HCT116 (cell line): Measurements from ENCODE around the gene LRAT. TPM values are rescaled to one million over a fixed set of nuclear protein-coding genes. Genes with fewer than 3 reads are reported as not detected.

Source experiments
- ATAC-seq: fragments of 200-7000 bp; cut with Tn5 transposase; 2 replicates; pipeline ENCODE4 v1.9.1; 2020; ENCODE audit warnings: mild to moderate bottlenecking, moderate library complexity
- BruUV-seq: library from RNA; stranded (reverse); fragments of 400-500 nt; replicated peaks from 2 replicates; lab custom pipeline; 2021; lab: Mats Ljungman, UMichigan
- CTCF ChIA-PET: fragments of 300-600 bp; sonication (Branson Sonifier 250); formaldehyde crosslinking; loops from one replicate; lab custom pipeline; 2021; ENCODE audit warnings: antibody characterized with exemption; lab: Charles Lee
- POLR2A ChIA-PET: fragments of 300-600, 350-600 bp; sonication (Branson Sonifier 250); formaldehyde crosslinking; loops from one replicate; lab custom pipeline; 2021; ENCODE audit warnings: antibody characterized with exemption; lab: Charles Lee
- RAD21 ChIA-PET, 2 experiments: fragments of 300-600 bp; sonication (Branson Sonifier 250); formaldehyde crosslinking; loops; one replicate each; lab custom pipeline; 2023; ENCODE audit warnings: low total read pairs in 2 of 2; ENCODE audit not compliant: uncharacterized antibody in 2 of 2, unreplicated experiment in 2 of 2, low non-redundant PET in 1 of 2; lab: Charles Lee
- DNase-seq: peaks from one replicate; pipeline ENCODE4 v3.0.0-alpha.2; 2010; ENCODE audit warnings: low read depth, low spot score
- H2AFZ ChIP-seq: fragments of 200-600 bp; shearing (Covaris generic), sonication (generic); 2 replicates; pipeline ENCODE4 v1.6.1; 2017; ENCODE audit warnings: low read depth, mixed run types, mixed read lengths, antibody characterized with exemption, low read length; ENCODE audit not compliant: poor library complexity, severe bottlenecking
- H3K27ac ChIP-seq: 2 replicates; pipeline ENCODE4 v1.5.1; 2012; ENCODE audit warnings: low read depth, low read length
- H3K27me3 ChIP-seq: fragments of 200-600 bp; sonication (generic); 2 replicates; pipeline ENCODE4 v1.6.1; 2016; ENCODE audit warnings: mixed run types, low read length, mixed read lengths; ENCODE audit not compliant: insufficient read depth
- H3K36me3 ChIP-seq, 2 experiments: fragments of 200-500 bp in 1 of 2; fragments of 200-600 bp in 1 of 2; sonication (Bioruptor generic) in 1 of 2; sonication (generic) in 1 of 2; 2 replicates each; pipeline versions ENCODE4 v1.5.1 to v1.6.1; 2014 to 2016; ENCODE audit warnings: low read length in 2 of 2, inconsistent platforms in 1 of 2, mixed read lengths in 1 of 2, mixed run types in 1 of 2; ENCODE audit not compliant: insufficient read depth in 2 of 2, control insufficient read depth in 1 of 2
- H3K4me1 ChIP-seq, 2 experiments: fragments of 200-600 bp in 1 of 2; sonication (generic) in 1 of 2; 2 replicates each; pipeline versions ENCODE4 v1.5.1 to v1.6.1; 2012 to 2017; ENCODE audit warnings: low read length in 2 of 2, inconsistent platforms in 1 of 2, mild to moderate bottlenecking in 1 of 2, mixed read lengths in 1 of 2, mixed run types in 1 of 2, moderate library complexity in 1 of 2; ENCODE audit not compliant: insufficient read depth in 2 of 2, control insufficient read depth in 1 of 2
- H3K4me2 ChIP-seq: fragments of 200-600 bp; sonication (generic); 2 replicates; pipeline ENCODE4 v1.6.1; 2017; ENCODE audit warnings: mixed run types, low read length, mixed read lengths
- H3K4me3 ChIP-seq, 2 experiments: fragments of 200-600 bp in 1 of 2; sonication (generic) in 1 of 2; replicated peaks in 1 of 2; 2 replicates each; pipeline ENCODE4 v1.5.1; 2011 to 2016; ENCODE audit warnings: low read length in 2 of 2, control low read depth in 1 of 2, low read depth in 1 of 2, mild to moderate bottlenecking in 1 of 2, mixed read lengths in 1 of 2, mixed run types in 1 of 2
- H3K79me2 ChIP-seq: fragments of 200-600 bp; sonication (generic); 2 replicates; pipeline ENCODE4 v1.6.1; 2017; ENCODE audit warnings: mild to moderate bottlenecking, mixed run types, low read length, moderate library complexity, mixed read lengths; ENCODE audit not compliant: insufficient read depth
- H3K9ac ChIP-seq: fragments of 200-600 bp; sonication (generic); 2 replicates; pipeline ENCODE4 v1.6.1; 2016; ENCODE audit warnings: low read length, mixed read lengths
- H3K9me2 ChIP-seq: fragments of 200-600 bp; sonication (generic), shearing (Covaris generic); 2 replicates; pipeline ENCODE4 v1.6.1; 2017; ENCODE audit warnings: mixed run types, mild to moderate bottlenecking, moderate library complexity; ENCODE audit not compliant: insufficient read depth
- H3K9me3 ChIP-seq, 2 experiments: fragments of 200-500 bp in 1 of 2; fragments of 200-600 bp in 1 of 2; sonication (Bioruptor generic) in 1 of 2; sonication (generic) in 1 of 2; 2 replicates each; pipeline ENCODE4 v1.6.1; 2014 to 2017; ENCODE audit warnings: low read length in 2 of 2, mixed read lengths in 2 of 2, inconsistent platforms in 1 of 2, low read depth in 1 of 2, mild to moderate bottlenecking in 1 of 2, mixed run types in 1 of 2, moderate library complexity in 1 of 2; ENCODE audit not compliant: control insufficient read depth in 1 of 2, insufficient read depth in 1 of 2
- H4K20me1 ChIP-seq: fragments of 200-600 bp; sonication (generic), shearing (Covaris generic); 2 replicates; pipeline ENCODE4 v1.6.1; 2017; ENCODE audit warnings: mixed run types, mild to moderate bottlenecking, moderate library complexity; ENCODE audit not compliant: insufficient read depth
- CEBPB ChIP-seq: IDR thresholded peaks from 2 replicates; pipeline ENCODE4 v1.6.1; 2012; ENCODE audit warnings: low read depth
- EGR1 ChIP-seq: IDR thresholded peaks from 2 replicates; pipeline ENCODE4 v1.6.1; 2012; ENCODE audit warnings: low read depth
- ELF1 ChIP-seq: IDR thresholded peaks from 2 replicates; pipeline ENCODE4 v1.6.1; 2012; ENCODE audit warnings: low read depth, borderline replicate concordance
- EZH2phosphoT487 ChIP-seq: fragments of 200-600 bp; IDR thresholded peaks from 2 replicates; pipeline ENCODE4 v1.6.1; 2018; ENCODE audit warnings: antibody characterized with exemption, borderline replicate concordance
- JUND ChIP-seq: IDR thresholded peaks from 2 replicates; pipeline ENCODE4 v1.6.1; 2012
- POLR2AphosphoS5 ChIP-seq: IDR thresholded peaks from 2 replicates; pipeline ENCODE4 v1.6.1; 2011; ENCODE audit warnings: mild to moderate bottlenecking, low read depth, low read length, moderate library complexity
- RAD21 ChIP-seq: IDR thresholded peaks from 2 replicates; pipeline ENCODE4 v1.6.1; 2012; ENCODE audit warnings: low read depth, mild to moderate bottlenecking
- SP1 ChIP-seq: IDR thresholded peaks from 2 replicates; pipeline ENCODE4 v1.6.1; 2012; ENCODE audit warnings: low read depth
- SRF ChIP-seq: IDR thresholded peaks from 2 replicates; pipeline ENCODE4 v1.6.1; 2012; ENCODE audit warnings: low read depth
- TCF7L2 ChIP-seq: IDR thresholded peaks from 2 replicates; pipeline ENCODE4 v1.7.0; 2011; ENCODE audit warnings: borderline replicate concordance, inconsistent platforms; ENCODE audit not compliant: insufficient read depth, insufficient read length; ENCODE audit errors: extremely low read depth
- ZFX ChIP-seq: fragments of 450-650 bp; IDR thresholded peaks from 2 replicates; pipeline ENCODE4 v1.6.1; 2017
- ZNF274 ChIP-seq: fragments of 200-500 bp; sonication (Bioruptor generic); IDR thresholded peaks from 2 replicates; pipeline ENCODE4 v1.6.1; 2014; ENCODE audit warnings: mild to moderate bottlenecking, low read depth, low read length, inconsistent platforms
- intact Hi-C: fragments of 100-400 bp; cut with micrococcal nuclease; formaldehyde crosslinking; loops from 2 replicates; pipeline ENCODE4 v1.10.0; 2022
- total RNA-seq: library from RNA; stranded (reverse); gene quantifications from one replicate; pipeline ENCODE4 v1.2.1, GENCODE V29; 2021; ENCODE audit not compliant: unreplicated experiment
- TF ChIP-seq, protein P1 (sequence below): IDR thresholded peaks from 2 replicates; pipeline ENCODE4 v1.6.1; 2012; ENCODE audit warnings: low read depth
- TF ChIP-seq, protein P2 (sequence below), 3 experiments: fragments of 200-600 bp in 1 of 3; sonication (generic) in 1 of 3; IDR thresholded peaks in 2 of 3; conservative IDR thresholded peaks in 1 of 3; 2 replicates each; pipeline ENCODE4 v1.5.1; 2012 to 2017; ENCODE audit warnings: low read depth in 2 of 3, low read length in 2 of 3, antibody characterized with exemption in 1 of 3, borderline replicate concordance in 1 of 3, control low read depth in 1 of 3, mild to moderate bottlenecking in 1 of 3, mixed read lengths in 1 of 3, mixed run types in 1 of 3, moderate library complexity in 1 of 3; ENCODE audit not compliant: insufficient read depth in 1 of 3
- TF ChIP-seq, protein P3 (sequence below): IDR thresholded peaks from 2 replicates; pipeline ENCODE4 v1.6.1; 2012

Gene LRAT
- total RNA-seq, 1 experiment from 2014 or later, result 3.8 TPM

DNA sequence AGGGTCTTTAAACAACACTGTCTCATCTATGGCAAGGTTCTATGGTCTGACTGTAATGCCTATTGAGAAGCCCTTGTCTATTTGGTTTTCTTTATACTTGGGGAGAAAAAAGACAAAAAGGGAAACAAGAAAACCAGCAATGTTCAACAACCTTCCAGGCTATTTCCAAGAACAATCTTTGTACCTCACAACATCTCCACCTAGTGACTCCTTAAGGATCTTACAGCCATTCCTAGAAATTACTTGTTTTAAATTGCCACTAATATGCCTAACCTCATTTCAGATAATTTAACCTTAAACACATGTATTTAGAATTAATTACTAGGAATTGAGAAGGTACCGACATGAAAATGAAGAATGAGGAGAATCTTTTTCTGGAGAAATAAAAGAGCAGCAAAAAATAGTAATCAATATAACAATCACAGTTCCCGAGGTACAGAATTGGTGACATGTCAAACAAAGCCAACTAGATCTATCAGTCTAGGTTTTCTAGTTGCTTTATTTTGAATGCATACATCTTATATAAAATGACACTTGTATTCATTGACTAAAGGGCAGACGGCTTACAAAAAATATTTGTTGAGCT lies 35.7 kb downstream of the LRAT start:
- Histone ChIP-seq H4K20me1 (no peaks in the 10 kb centered on the region), H3K27me3 (no peaks in the 10 kb centered on the region), H3K9me2 (no peaks in the 10 kb centered on the region), H3K27ac (no peak overlapping the region), H3K36me3 (no peaks in the 10 kb centered on the region), H3K4me3 (no peak overlapping the region), H3K9ac (no peak overlapping the region), H3K79me2 (no peaks in the 10 kb centered on the region), H3K9me3 (no peaks in the 10 kb centered on the region), H3K4me1 (no peaks in the 10 kb centered on the region), H2AFZ (no peak overlapping the region), H3K4me2 (no peak overlapping the region)
- BruUV-seq, result no TSS peak
- intact Hi-C loops, result loop anchor here (2.0 kb wide), 5 partner anchors 93 to 229 kb away; partner anchors contain the start of gene PLRG1
- peak; percentile 74 for ATAC-seq
- POLR2A ChIA-PET, result no interaction called here
- RAD21 ChIA-PET, result interaction anchor here in 1 of 2 experiments (0.9 to 1.1 kb wide), 2 partner anchors 36 to 93 kb away, joined by 3 read pairs; partner anchors contain the start of gene LRAT
- TF ChIP-seq, protein P1, sequence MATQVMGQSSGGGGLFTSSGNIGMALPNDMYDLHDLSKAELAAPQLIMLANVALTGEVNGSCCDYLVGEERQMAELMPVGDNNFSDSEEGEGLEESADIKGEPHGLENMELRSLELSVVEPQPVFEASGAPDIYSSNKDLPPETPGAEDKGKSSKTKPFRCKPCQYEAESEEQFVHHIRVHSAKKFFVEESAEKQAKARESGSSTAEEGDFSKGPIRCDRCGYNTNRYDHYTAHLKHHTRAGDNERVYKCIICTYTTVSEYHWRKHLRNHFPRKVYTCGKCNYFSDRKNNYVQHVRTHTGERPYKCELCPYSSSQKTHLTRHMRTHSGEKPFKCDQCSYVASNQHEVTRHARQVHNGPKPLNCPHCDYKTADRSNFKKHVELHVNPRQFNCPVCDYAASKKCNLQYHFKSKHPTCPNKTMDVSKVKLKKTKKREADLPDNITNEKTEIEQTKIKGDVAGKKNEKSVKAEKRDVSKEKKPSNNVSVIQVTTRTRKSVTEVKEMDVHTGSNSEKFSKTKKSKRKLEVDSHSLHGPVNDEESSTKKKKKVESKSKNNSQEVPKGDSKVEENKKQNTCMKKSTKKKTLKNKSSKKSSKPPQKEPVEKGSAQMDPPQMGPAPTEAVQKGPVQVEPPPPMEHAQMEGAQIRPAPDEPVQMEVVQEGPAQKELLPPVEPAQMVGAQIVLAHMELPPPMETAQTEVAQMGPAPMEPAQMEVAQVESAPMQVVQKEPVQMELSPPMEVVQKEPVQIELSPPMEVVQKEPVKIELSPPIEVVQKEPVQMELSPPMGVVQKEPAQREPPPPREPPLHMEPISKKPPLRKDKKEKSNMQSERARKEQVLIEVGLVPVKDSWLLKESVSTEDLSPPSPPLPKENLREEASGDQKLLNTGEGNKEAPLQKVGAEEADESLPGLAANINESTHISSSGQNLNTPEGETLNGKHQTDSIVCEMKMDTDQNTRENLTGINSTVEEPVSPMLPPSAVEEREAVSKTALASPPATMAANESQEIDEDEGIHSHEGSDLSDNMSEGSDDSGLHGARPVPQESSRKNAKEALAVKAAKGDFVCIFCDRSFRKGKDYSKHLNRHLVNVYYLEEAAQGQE, result no peak
- TF ChIP-seq JUND, result no peak
- no peak for TF ChIP-seq POLR2AphosphoS5
- no peak for TF ChIP-seq ZFX
- no peak for TF ChIP-seq EZH2phosphoT487
- TF ChIP-seq SRF, result no peak
- no peak for TF ChIP-seq TCF7L2
- TF ChIP-seq CEBPB, result no peak
- TF ChIP-seq, protein P2, sequence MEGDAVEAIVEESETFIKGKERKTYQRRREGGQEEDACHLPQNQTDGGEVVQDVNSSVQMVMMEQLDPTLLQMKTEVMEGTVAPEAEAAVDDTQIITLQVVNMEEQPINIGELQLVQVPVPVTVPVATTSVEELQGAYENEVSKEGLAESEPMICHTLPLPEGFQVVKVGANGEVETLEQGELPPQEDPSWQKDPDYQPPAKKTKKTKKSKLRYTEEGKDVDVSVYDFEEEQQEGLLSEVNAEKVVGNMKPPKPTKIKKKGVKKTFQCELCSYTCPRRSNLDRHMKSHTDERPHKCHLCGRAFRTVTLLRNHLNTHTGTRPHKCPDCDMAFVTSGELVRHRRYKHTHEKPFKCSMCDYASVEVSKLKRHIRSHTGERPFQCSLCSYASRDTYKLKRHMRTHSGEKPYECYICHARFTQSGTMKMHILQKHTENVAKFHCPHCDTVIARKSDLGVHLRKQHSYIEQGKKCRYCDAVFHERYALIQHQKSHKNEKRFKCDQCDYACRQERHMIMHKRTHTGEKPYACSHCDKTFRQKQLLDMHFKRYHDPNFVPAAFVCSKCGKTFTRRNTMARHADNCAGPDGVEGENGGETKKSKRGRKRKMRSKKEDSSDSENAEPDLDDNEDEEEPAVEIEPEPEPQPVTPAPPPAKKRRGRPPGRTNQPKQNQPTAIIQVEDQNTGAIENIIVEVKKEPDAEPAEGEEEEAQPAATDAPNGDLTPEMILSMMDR (IDR thresholded peaks at IDR 0.05 in 2 of 3, conservative IDR thresholded peaks at IDR 0.05 in 1 of 3; ENCODE audit: borderline replicate concordance in 1 of 3, insufficient read depth in 1 of 3, low read depth in 2 of 3, low read length in 2 of 3), result peak; percentile 59 to 89 (median 65)
- TF ChIP-seq ELF1, result no peak
- TF ChIP-seq EGR1, result no peak
- TF ChIP-seq RAD21, result peak; percentile 83
- no peak for TF ChIP-seq SP1
- no peak for TF ChIP-seq ZNF274
- TF ChIP-seq, protein P3, sequence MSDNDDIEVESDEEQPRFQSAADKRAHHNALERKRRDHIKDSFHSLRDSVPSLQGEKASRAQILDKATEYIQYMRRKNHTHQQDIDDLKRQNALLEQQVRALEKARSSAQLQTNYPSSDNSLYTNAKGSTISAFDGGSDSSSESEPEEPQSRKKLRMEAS, result no peak
- DNase-seq, result peak; percentile 35
- CTCF ChIA-PET, result interaction anchor here (0.8 to 2.6 kb wide), 8 partner anchors 12 to 220 kb away, joined by 3 to 33 read pairs (median 5); no protein-coding TSS in a partner anchor
